SJCRH30 (cell line): Measurements from ENCODE around the gene CHRNE. TPM values are rescaled to one million over a fixed set of nuclear protein-coding genes. Genes with fewer than 3 reads are reported as not detected.

Experiments used
- DNase-seq, 2 experiments: peaks; one replicate each; pipeline ENCODE4 v3.0.0-alpha.2; 2015 to 2020
- H3K27ac ChIP-seq: fragments of 250-450 bp; sonication (Bioruptor Pico); 2 replicates; pipeline ENCODE4 v1.5.1; 2020; ENCODE audit warnings: mild to moderate bottlenecking, moderate library complexity
- H3K27me3 ChIP-seq: fragments of 250-450 bp; sonication (Bioruptor Pico); 2 replicates; pipeline ENCODE4 v1.5.1; 2020; ENCODE audit warnings: mild to moderate bottlenecking, moderate library complexity
- H3K36me3 ChIP-seq: fragments of 250-450 bp; sonication (Bioruptor Pico); 2 replicates; pipeline ENCODE4 v1.5.1; 2020; ENCODE audit warnings: mild to moderate bottlenecking, moderate library complexity
- H3K4me1 ChIP-seq: fragments of 250-450 bp; sonication (Bioruptor Pico); 2 replicates; pipeline ENCODE4 v1.5.1; 2020; ENCODE audit warnings: mild to moderate bottlenecking, moderate library complexity
- H3K4me3 ChIP-seq: fragments of 250-450 bp; sonication (Bioruptor Pico); 2 replicates; pipeline ENCODE4 v1.5.1; 2020; ENCODE audit warnings: mild to moderate bottlenecking, moderate library complexity
- H3K9me3 ChIP-seq: fragments of 250-450 bp; sonication (Bioruptor Pico); replicated peaks from 2 replicates; pipeline ENCODE4 v1.5.1; 2020; ENCODE audit warnings: mild to moderate bottlenecking, moderate library complexity
- total RNA-seq: library from RNA; depleted of rRNA; stranded (reverse); fragments of >200 nt; shearing (Covaris generic); gene quantifications from 2 replicates; pipeline ENCODE4 v1.2.3, GENCODE V29; 2014; rRNA removed

Gene CHRNE
- total RNA-seq, 1 experiment from 2014 or later, result 0.20 TPM

- Histone ChIP-seq H3K4me3 (no peak overlapping the region), H3K9me3 (no peaks in the 10 kb centered on the region), H3K27me3 (no peaks in the 10 kb centered on the region), H3K27ac (no peak overlapping the region), H3K36me3 (no peaks in the 10 kb centered on the region), H3K4me1 (no peaks in the 10 kb centered on the region)
- no peak for DNase-seq
Observed at GRCh38 chr17:4850246-4850645, 52.7 kb downstream of the CHRNE start.

- Histone ChIP-seq H3K4me3 (no peak overlapping the region), H3K27ac (no peak overlapping the region), H3K9me3 (no peaks in the 10 kb centered on the region), H3K4me1 (no peaks in the 10 kb centered on the region), H3K36me3 (no peaks in the 10 kb centered on the region), H3K27me3 (no peaks in the 10 kb centered on the region)
- DNase-seq, result no peak
Observed at GRCh38 chr17:4849011-4849536, 53.8 kb downstream of the CHRNE start.

Other genes starting within 250 kb of the CHRNE start
- gene PELP1, start 199.0 kb downstream of the CHRNE start, total RNA-seq, result 23.6 and 27.2 TPM in 2 replicates
- gene ARRB2, start 192.5 kb downstream of the CHRNE start, total RNA-seq, result 23.3 and 23.9 TPM in 2 replicates
- 5.5 and 5.6 TPM in 2 replicates for gene MED11, start 171.7 kb downstream of the CHRNE start, total RNA-seq
- gene ZMYND15, start 163.3 kb downstream of the CHRNE start, total RNA-seq, result not detected in 2 replicates
- gene CXCL16, start 163.2 kb downstream of the CHRNE start, total RNA-seq, result not detected in 2 replicates
- not detected in 2 replicates for gene TM4SF5, start 131.2 kb downstream of the CHRNE start, total RNA-seq
- gene VMO1, start 116.7 kb downstream of the CHRNE start, total RNA-seq, result 4.3 and 8.3 TPM in 2 replicates
- not detected in 2 replicates for gene GLTPD2, start 114.1 kb downstream of the CHRNE start, total RNA-seq
- gene PSMB6, start 106.9 kb downstream of the CHRNE start, total RNA-seq, result 120 and 135 TPM in 2 replicates
- gene PLD2, start 95.9 kb downstream of the CHRNE start, total RNA-seq, result 11.7 and 14.8 TPM in 2 replicates
- gene MINK1, start 69.8 kb downstream of the CHRNE start, total RNA-seq, result 12.2 and 12.4 TPM in 2 replicates
- 0.16 and 0.20 TPM in 2 replicates for gene C17orf107, start 3.6 kb downstream of the CHRNE start, total RNA-seq
- not detected in 2 replicates for gene GP1BA, start 29.2 kb upstream of the CHRNE start, total RNA-seq
- gene SLC25A11, start 36.9 kb upstream of the CHRNE start, total RNA-seq, result 43.9 and 45.3 TPM in 2 replicates
- gene RNF167, start 37.2 kb upstream of the CHRNE start, total RNA-seq, result 35.7 and 38.7 TPM in 2 replicates
- 1,061 and 1,115 TPM in 2 replicates for gene PFN1, start 45.4 kb upstream of the CHRNE start, total RNA-seq
- 124 and 129 TPM in 2 replicates for gene ENO3, start 48.0 kb upstream of the CHRNE start, total RNA-seq
- gene SPAG7, start 64.7 kb upstream of the CHRNE start, total RNA-seq, result 36.8 and 39.1 TPM in 2 replicates
- 3.7 and 3.9 TPM in 2 replicates for gene CAMTA2, start 84.6 kb upstream of the CHRNE start, total RNA-seq
- not detected in 2 replicates for gene INCA1, start 94.4 kb upstream of the CHRNE start, total RNA-seq
- 24.2 and 32.7 TPM in 2 replicates for gene KIF1C, start 94.9 kb upstream of the CHRNE start, total RNA-seq
- not detected in 2 replicates for gene SLC52A1, start 132.3 kb upstream of the CHRNE start, total RNA-seq
- 1.7 and 1.8 TPM in 2 replicates for gene ZFP3, start 175.4 kb upstream of the CHRNE start, total RNA-seq
- 5.4 and 6.8 TPM in 2 replicates for gene ZNF232, start 208.8 kb upstream of the CHRNE start, total RNA-seq
- not detected in 2 replicates for gene USP6, start 212.9 kb upstream of the CHRNE start, total RNA-seq